VCaP (cell line): ENCODE measurements around the gene RPTOR.

Source experiments
- H3K27ac ChIP-seq: fragments of 450-650 bp; 2 replicates; pipeline ENCODE4 v1.5.1; 2017
- CTCF ChIP-seq: fragments of 450-650 bp; conservative IDR thresholded peaks from 2 replicates; pipeline ENCODE4 v1.5.1; 2017; ENCODE audit warnings: mild to moderate bottlenecking, moderate library complexity

Gene RPTOR

GRCh38 chr17:80981929-80982425, 437.3 kb downstream of the RPTOR start:
- no peak for TF ChIP-seq CTCF
- no peak overlapping the region for H3K27ac ChIP-seq

GRCh38 chr17:80982426-80982974, 437.9 kb downstream of the RPTOR start:
- H3K27ac ChIP-seq, result no peak overlapping the region
- no peak for TF ChIP-seq CTCF

GRCh38 chr17:80983545-80983944, 438.9 kb downstream of the RPTOR start:
- no peak for TF ChIP-seq CTCF
- H3K27ac ChIP-seq, result no peak overlapping the region

- no peak overlapping the region for H3K27ac ChIP-seq
Observed at GRCh38 chr17:80984749-80985148, 440.1 kb downstream of the RPTOR start.

GRCh38 chr17:80986046-80986445, 441.4 kb downstream of the RPTOR start:
- no peak overlapping the region for H3K27ac ChIP-seq
- TF ChIP-seq CTCF, result no peak

More at GRCh38 chr17:80984749-80985148, 440.1 kb downstream of the RPTOR start:
- no peak for TF ChIP-seq CTCF

GRCh38 chr17:80986816-80987475, 442.3 kb downstream of the RPTOR start:
- no peak overlapping the region for H3K27ac ChIP-seq
- TF ChIP-seq CTCF, result no peak

GRCh38 chr17:80987941-80988461, 443.4 kb downstream of the RPTOR start:
- no peak for TF ChIP-seq CTCF
- H3K27ac ChIP-seq, result peak overlapping the region; percentile 37; the same call in 1 of the 2 replicates
